GM12878 (cell line): Measurements from ENCODE around the gene KIF20A. TPM values are rescaled to one million over a fixed set of nuclear protein-coding genes. Genes with fewer than 3 reads are reported as not detected.

Experiments used
- ATAC-seq: fragments of 200-7000 bp; cut with Tn5 transposase; 3 replicates; pipeline ENCODE4 v1.9.1; 2020; ENCODE audit warnings: mild to moderate bottlenecking, moderate library complexity
- BruUV-seq: library from RNA; stranded (reverse); fragments of 400-500 nt; replicated peaks from 2 replicates; lab custom pipeline; 2021; lab: Mats Ljungman, UMichigan
- CTCF ChIA-PET: fragments of 300-600 bp; sonication (Branson Sonifier 250); formaldehyde crosslinking; extraction: SDS; loops from one replicate; lab custom pipeline; 2021; ENCODE audit warnings: inconsistent platforms; lab: Yijun Ruan, JAX
- POLR2A ChIA-PET: fragments of 350-600 bp; formaldehyde crosslinking; extraction: SDS; loops from one replicate; lab custom pipeline; 2021; ENCODE audit warnings: inconsistent platforms; lab: Charles Lee
- RAD21 ChIA-PET: fragments of 300-600 bp; sonication (Branson Sonifier 250); formaldehyde crosslinking; loops from one replicate; lab custom pipeline; 2023; ENCODE audit warnings: antibody characterized with exemption; ENCODE audit not compliant: unreplicated experiment; lab: Charles Lee
- SMC1A ChIA-PET: fragments of 300-600 bp; sonication (Branson Sonifier 250); formaldehyde crosslinking; loops from one replicate; lab custom pipeline; 2023; ENCODE audit not compliant: unreplicated experiment, uncharacterized antibody; lab: Charles Lee
- DNase-seq: peaks from one replicate; pipeline ENCODE4 v3.0.0-alpha.2; 2011; ENCODE audit warnings: low read depth, low spot score
- FAIRE-seq: peaks from 3 replicates; lab custom pipeline; 2011; peaks lifted over from hg19 to GRCh38; lab: Jason Lieb, UNC
- H2AFZ ChIP-seq: 2 replicates; pipeline ENCODE4 v1.6.0; 2011; ENCODE audit warnings: low read depth, low read length, control low read depth; ENCODE audit not compliant: control insufficient read depth
- H3K27ac ChIP-seq: 2 replicates; pipeline ENCODE4 v1.5.1; 2011; ENCODE audit warnings: control low read depth; ENCODE audit not compliant: control insufficient read depth, insufficient read depth
- H3K27me3 ChIP-seq, 2 experiments: replicated peaks in 1 of 2; 2 replicates each; pipeline versions ENCODE4 v1.6.0 to v1.6.1; 2011; ENCODE audit warnings: low read length in 1 of 2; ENCODE audit not compliant: control insufficient read depth in 2 of 2, insufficient read depth in 2 of 2
- H3K36me3 ChIP-seq, 2 experiments: 2 replicates each; pipeline ENCODE4 v1.5.1; 2011; ENCODE audit warnings: low read length in 1 of 2; ENCODE audit not compliant: control insufficient read depth in 2 of 2, insufficient read depth in 2 of 2
- H3K4me1 ChIP-seq: 2 replicates; pipeline ENCODE4 v1.6.1; 2011; ENCODE audit warnings: mild to moderate bottlenecking, low read length, moderate library complexity, mixed read lengths; ENCODE audit not compliant: control insufficient read depth, insufficient read depth
- H3K4me2 ChIP-seq: 2 replicates; pipeline ENCODE4 v1.6.0; 2011; ENCODE audit warnings: control low read depth; ENCODE audit not compliant: control insufficient read depth, insufficient read depth
- H3K4me3 ChIP-seq: fragments of 200-600 bp; sonication (generic); 2 replicates; pipeline ENCODE4 v1.5.1; 2016
- H3K79me2 ChIP-seq: 2 replicates; pipeline ENCODE4 v1.6.0; 2011; ENCODE audit warnings: low read length; ENCODE audit not compliant: control insufficient read depth, insufficient read depth
- H3K9ac ChIP-seq: 2 replicates; pipeline ENCODE4 v1.8.0; 2011; ENCODE audit warnings: low read length, control low read depth, mixed read lengths; ENCODE audit not compliant: control insufficient read depth, insufficient read depth
- H3K9me3 ChIP-seq: replicated peaks from 3 replicates; pipeline ENCODE4 v1.5.1; 2011; ENCODE audit warnings: mild to moderate bottlenecking, low read length; ENCODE audit not compliant: control insufficient read depth, insufficient read depth
- H4K20me1 ChIP-seq: 2 replicates; pipeline ENCODE4 v1.6.0; 2011; ENCODE audit not compliant: control insufficient read depth, insufficient read depth
- FOS ChIP-seq: IDR thresholded peaks from 3 replicates; pipeline ENCODE4 v1.6.1; 2011; ENCODE audit warnings: borderline replicate concordance; ENCODE audit not compliant: insufficient read length; ENCODE audit errors: extremely low read depth
- MEF2B ChIP-seq: fragments of 450-650 bp; IDR thresholded peaks from 2 replicates; pipeline ENCODE4 v1.6.1; 2018; ENCODE audit warnings: mild to moderate bottlenecking, moderate library complexity; ENCODE audit not compliant: partially characterized antibody, poor library complexity, severe bottlenecking
- SMAD5 ChIP-seq: IDR thresholded peaks from 2 replicates; pipeline ENCODE4 v1.6.1; 2016; ENCODE audit warnings: antibody characterized with exemption, low read depth
- USF1 ChIP-seq: IDR thresholded peaks from 2 replicates; pipeline ENCODE4 v1.6.1; 2011; ENCODE audit warnings: borderline replicate concordance, low read depth, mild to moderate bottlenecking, moderate library complexity, mixed read lengths, low read length; ENCODE audit not compliant: insufficient read depth; ENCODE audit errors: extremely low read length
- USF2 ChIP-seq: IDR thresholded peaks from 2 replicates; pipeline ENCODE4 v1.6.1; 2011; ENCODE audit warnings: low read depth, low read length, improper control_type of control experiment, borderline replicate concordance
- WGBS: methylation state at CpG from one replicate; pipeline ENCODE4 v1.1.6; 2016; ENCODE audit warnings: low lambda C conversion rate; ENCODE audit not compliant: insufficient replicate concordance, insufficient coverage; ENCODE audit errors: missing lambda C conversion rate; 5-methylcytosine and 5-hydroxymethylcytosine counted together
- in situ Hi-C: fragments of 300-500 bp; cut with MboI; formaldehyde crosslinking; loops from 9 replicates; pipeline ENCODE4 v1.14.3; 2018; ENCODE audit warnings: mixed read lengths
- intact Hi-C: fragments of 100-400 bp; cut with micrococcal nuclease; formaldehyde crosslinking; loops from one replicate; pipeline ENCODE4 v1.14.2; 2022; ENCODE audit not compliant: unreplicated experiment
- polyA plus RNA-seq, 11 experiments: library from polyadenylated mRNA; depleted of rRNA in 4 of 11; unstranded in 6 of 11; stranded (reverse) in 5 of 11; fragments of >200 nt; fragmentation: Nextera tagmentation in 4 of 11; fragmentation: Illumina TruSeq in 1 of 11; extraction: Ambion mirVana in 4 of 11; extraction: Trizol in 1 of 11; gene quantifications; 1 replicate in 1 of 11; 2 replicates in 10 of 11; pipeline versions ENCODE4 v1.2.1 to v1.2.3, GENCODE V29; 2011 to 2016; ENCODE audit warnings: inconsistent platforms in 2 of 11, missing spikeins in 2 of 11, low read depth in 1 of 11
- total RNA-seq, 4 experiments: library from RNA; depleted of rRNA in 3 of 4; stranded (reverse); fragments of >200 nt in 3 of 4; fragmentation: Illumina TruSeq in 1 of 4; extraction: Trizol in 1 of 4; gene quantifications; 2 replicates each; pipeline versions ENCODE4 v1.2.1 to v1.2.3, GENCODE V29; 2013 to 2021
- TF ChIP-seq, protein P1 (sequence below), 3 experiments: IDR thresholded peaks in 2 of 3; conservative IDR thresholded peaks in 1 of 3; 2 replicates each; pipeline ENCODE4 v1.5.1; 2011; ENCODE audit warnings: low read depth in 3 of 3, low read length in 3 of 3, mild to moderate bottlenecking in 3 of 3, control low read depth in 2 of 3, moderate library complexity in 2 of 3, inconsistent platforms in 1 of 3, mixed read lengths in 1 of 3; ENCODE audit not compliant: control insufficient read depth in 2 of 3, insufficient read depth in 1 of 3; ENCODE audit errors: extremely low read depth in 1 of 3

KIF20A gene
- total and polyA plus RNA-seq, 10 of the 15 experiments (the other 5 are each of a cell fraction or from before 2014, with no cell fraction given), result 20.7 to 61.9 (median 45.3) TPM

DNA sequence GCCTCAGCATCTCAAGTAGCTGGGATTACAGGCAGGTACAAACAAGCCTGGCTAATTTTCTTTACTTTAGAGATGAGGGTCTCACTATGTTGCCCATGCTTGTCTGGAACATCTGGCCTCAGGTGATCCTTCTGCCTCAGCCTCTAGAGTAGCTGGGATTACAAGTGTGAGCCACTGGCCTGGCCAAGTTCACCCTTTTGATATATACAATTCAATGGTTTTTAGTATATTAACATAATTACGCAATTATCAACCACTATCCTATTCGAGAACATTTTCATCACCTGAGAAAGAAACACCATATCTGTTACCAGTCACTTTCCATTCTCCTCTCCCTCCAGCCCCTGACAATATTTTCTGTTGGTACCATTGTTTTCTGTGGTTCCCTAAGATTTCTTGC, 37.9 kb downstream of the KIF20A start (continued):
- TF ChIP-seq, protein P1, sequence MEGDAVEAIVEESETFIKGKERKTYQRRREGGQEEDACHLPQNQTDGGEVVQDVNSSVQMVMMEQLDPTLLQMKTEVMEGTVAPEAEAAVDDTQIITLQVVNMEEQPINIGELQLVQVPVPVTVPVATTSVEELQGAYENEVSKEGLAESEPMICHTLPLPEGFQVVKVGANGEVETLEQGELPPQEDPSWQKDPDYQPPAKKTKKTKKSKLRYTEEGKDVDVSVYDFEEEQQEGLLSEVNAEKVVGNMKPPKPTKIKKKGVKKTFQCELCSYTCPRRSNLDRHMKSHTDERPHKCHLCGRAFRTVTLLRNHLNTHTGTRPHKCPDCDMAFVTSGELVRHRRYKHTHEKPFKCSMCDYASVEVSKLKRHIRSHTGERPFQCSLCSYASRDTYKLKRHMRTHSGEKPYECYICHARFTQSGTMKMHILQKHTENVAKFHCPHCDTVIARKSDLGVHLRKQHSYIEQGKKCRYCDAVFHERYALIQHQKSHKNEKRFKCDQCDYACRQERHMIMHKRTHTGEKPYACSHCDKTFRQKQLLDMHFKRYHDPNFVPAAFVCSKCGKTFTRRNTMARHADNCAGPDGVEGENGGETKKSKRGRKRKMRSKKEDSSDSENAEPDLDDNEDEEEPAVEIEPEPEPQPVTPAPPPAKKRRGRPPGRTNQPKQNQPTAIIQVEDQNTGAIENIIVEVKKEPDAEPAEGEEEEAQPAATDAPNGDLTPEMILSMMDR (IDR thresholded peaks at IDR 0.05 in 2 of 3, conservative IDR thresholded peaks at IDR 0.05 in 1 of 3; ENCODE audit: control insufficient read depth in 2 of 3, extremely low read depth in 1 of 3, insufficient read depth in 1 of 3, low read depth in 3 of 3, low read length in 3 of 3), result no peak
- no peak for TF ChIP-seq MEF2B
- no peak for TF ChIP-seq USF2
- TF ChIP-seq FOS, result no peak
- no peak for TF ChIP-seq SMAD5

DNA sequence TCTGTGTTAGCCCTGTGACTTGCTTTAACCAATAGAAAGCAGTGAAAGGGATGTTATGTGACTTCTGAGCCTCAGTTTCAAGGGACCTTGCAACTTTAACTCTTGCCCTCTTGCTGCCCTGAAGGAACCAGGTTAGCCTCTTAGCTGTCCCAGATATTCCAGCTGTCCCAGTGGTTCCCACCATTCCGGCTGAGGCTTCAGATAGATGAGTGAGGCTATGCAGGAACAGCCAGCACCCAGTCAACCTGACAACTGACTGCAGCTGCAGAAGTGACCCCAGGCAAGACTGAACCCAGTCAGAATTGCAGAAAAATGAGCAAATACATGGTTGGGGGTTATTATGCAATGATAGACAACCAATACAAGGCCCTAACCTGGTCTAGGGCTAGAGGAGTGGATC, 44.6 kb downstream of the KIF20A start:
- peak overlapping the region; percentile 51 for H2AFZ ChIP-seq
- no TSS peak for BruUV-seq
- intact Hi-C loops (no loop called here), in situ Hi-C loops (no loop called here)
- 43% methylated on average over 1 of the region's 1 CpG for WGBS
- no peak overlapping the region for H3K9ac ChIP-seq
- H3K27me3 ChIP-seq, result no peaks in the 10 kb centered on the region; a peak in 1 of 4 replicates
- DNase-seq, result no peak
- no peak for ATAC-seq
- no peak overlapping the region for H3K27ac ChIP-seq
- peaks cover 3% of the 10 kb centered on the region; the same call in 1 of the 3 replicates for H3K9me3 ChIP-seq
- RAD21 ChIA-PET, result interaction anchor here (0.8 to 1.0 kb wide), 2 partner anchors 8 to 38 kb away, joined by 3 read pairs; no protein-coding TSS in a partner anchor
- no peaks in the 10 kb centered on the region for H3K79me2 ChIP-seq
- TF ChIP-seq USF1, result no peak
- TF ChIP-seq, all 136 proteins: peak for 0
- H3K4me3 ChIP-seq, result no peak overlapping the region
- H4K20me1 ChIP-seq, result no peaks in the 10 kb centered on the region
- FAIRE-seq, result no peak
- no peak overlapping the region for H3K4me2 ChIP-seq
- no peaks in the 10 kb centered on the region for H3K36me3 ChIP-seq
- SMC1A ChIA-PET, result interaction anchor here (0.8 to 1.0 kb wide), 3 partner anchors 43 to 130 kb away, joined by 3 read pairs; no protein-coding TSS in a partner anchor
- POLR2A ChIA-PET, result no interaction called here
- CTCF ChIA-PET, result interaction anchor here (0.8 to 1.7 kb wide), 8 partner anchors 9 to 130 kb away, joined by 3 to 8 read pairs (median 3); partner anchors contain the start of gene KIF20A
- H3K4me1 ChIP-seq, result no peaks in the 10 kb centered on the region
